ENCODE data around the gene TMA7B.

The TMA7B gene

DNA sequence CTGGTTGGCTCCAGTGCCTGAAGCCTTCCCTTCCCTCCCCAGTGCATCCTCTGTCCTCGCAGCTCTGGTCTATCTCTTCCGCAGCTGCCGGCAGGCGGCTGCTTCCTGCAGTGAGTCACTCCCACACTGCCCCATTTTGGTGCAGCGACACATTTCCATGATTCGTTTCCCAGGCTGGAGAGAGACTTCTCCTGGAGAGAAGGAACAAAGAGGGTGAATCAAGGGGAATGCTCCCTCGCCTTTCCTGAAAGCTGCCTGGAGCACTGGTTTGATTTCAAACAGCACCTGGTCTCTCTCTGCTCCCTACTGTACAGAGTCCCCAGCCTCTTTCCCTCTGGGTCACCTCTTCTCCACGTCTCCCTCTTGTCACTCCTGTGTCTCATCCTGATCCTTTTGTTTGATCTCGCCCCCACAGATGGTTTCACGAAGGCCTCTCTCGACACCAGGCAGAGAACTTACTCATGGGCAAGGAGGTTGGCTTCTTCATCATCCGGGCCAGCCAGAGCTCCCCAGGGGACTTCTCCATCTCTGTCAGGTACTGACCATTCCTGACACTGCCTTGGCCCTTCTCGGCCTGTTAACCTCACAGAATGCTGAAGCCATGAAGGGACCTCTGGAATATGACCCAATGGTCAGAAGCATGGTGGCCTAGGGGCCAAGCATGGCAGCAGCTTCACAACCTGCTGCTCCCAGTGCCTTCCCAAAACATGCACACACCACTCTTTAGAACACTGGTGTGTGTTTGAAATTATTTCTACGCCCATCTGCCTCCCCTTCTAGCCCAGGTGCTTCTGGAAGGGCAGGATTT is at the start of gene TMA7B:
TMA7B (plus strand) TSS at position 758 of the 808 bp plus-strand sequence. CDS start 3,978 bp downstream, outside the sequence.
- DNase-seq = no peak

- DNase-seq = no peak
These were observed 49.2 kb upstream of the TMA7B start for GRCh38 chr22:39910876-39911613.

- DNase-seq = no peak
These were observed 46.9 kb upstream of the TMA7B start for GRCh38 chr22:39913321-39913720.

DNA sequence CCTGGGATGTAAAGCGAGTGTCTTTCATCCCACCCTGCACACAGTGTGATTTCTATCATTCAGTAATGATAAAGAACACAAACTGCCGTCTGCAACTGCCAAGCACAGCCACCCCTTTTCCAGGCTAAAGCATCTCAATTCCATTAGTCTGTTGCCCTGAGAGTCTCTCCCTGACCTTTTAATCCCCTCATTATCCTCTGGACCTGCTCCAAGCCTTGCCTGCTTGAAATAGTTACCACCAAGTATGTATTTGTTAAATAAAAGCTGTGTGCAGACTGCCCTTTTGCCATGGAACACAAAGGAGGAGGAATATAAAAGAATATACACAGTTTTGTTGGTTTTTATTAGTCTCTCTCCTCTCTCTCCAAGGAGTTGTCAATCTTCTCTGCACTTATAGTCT is 46.3 kb upstream of the TMA7B start:
- DNase-seq = no peak

- DNase-seq = no peak
These were observed 45.6 kb upstream of the TMA7B start for GRCh38 chr22:39914584-39914983.

DNA sequence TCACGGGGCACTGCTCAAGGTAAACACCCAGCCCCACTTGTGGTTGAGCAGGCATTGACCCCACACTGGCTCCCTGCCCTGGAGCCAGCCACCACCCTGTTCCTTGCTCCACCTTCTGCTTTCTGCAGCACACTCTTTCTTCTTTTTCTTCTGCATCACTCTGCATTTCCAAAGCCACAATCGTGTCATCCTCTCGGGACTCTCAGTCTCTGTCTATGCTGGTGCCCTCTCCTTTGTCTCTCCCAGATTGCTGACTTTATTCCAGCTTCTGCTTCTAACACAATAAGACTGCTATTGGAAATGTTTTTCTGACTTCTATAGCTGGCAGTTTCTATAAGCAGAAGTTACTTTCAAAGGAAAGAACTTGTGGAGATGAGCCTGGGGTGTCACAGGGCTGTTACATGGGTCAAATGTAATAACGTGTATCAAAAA is 44.9 kb upstream of the TMA7B start:
- no peak for DNase-seq

GRCh38 chr22:39916496-39916895 is 43.7 kb upstream of the TMA7B start:
- DNase-seq = no peak

DNA sequence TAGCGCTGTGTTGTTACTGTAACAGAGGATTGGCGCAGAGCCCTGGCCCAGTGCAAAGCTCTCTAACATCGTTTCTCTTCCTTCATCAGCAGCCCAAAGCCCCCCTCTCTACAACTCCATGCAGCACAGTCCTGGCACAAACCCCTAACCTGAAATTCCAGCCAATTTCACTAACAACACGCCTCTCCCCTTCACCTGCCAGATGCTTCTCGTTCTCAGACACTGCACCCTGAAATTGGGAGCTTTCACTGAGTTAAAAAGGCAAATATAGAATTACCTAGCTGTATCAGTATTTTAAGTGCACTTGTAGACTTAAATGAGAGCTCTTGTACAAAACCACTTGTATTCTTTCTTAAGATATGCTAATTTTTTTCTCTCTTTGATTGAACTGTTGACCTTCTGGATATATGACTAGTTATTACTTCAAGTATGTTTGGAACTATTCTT is 43.0 kb upstream of the TMA7B start:
- DNase-seq = no peak

GRCh38 chr22:39917776-39918495 is 42.3 kb upstream of the TMA7B start:
- DNase-seq = no peak

DNA sequence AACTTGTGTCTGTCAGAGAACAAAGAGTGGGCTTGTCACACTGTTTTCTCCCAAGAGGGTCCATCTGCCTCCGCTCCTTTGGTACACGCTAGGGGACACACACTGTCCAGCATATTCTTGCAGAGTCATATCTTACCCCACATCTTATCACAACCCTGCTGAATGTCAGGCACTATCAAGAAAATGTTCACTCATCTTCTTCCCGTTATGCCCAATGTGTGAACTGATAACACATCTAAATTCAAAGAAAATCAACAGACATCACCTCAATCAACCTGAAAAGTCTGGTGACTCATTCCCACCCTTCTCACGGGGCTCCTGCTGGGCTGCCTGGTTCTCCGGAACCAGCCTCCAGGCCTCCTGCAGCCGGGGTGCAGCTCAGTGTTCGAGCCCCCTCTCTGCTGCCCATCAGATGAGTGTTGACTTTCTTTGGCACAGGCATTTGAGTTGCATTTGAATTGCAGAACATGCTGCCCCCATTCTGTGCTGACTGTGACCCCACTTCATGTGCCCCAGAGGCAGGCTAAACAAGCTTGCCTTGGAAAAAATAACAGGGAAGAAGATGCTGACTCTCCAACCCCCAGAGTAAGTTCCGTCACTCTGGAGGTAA is 40.0 kb upstream of the TMA7B start:
- DNase-seq = no peak

DNA sequence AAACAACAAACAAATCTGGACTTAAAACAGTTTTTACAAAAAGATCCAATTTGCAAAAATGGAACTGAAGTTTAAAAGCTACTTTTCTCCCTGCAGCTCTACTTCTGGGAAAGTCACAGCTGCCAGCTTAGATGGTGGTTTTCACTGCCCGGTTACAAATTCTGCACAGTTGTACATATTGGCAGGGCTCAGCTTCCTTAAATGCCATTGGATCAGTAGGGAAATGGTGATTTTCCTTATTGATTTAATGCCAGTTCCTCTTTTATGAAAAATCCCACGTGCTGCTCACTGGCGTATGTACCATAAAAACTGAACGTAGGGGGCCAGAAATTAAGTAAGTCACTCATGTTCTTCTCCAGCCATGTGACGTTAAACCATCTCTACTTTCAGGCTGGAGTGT is 36.5 kb upstream of the TMA7B start:
- DNase-seq = no peak

DNA sequence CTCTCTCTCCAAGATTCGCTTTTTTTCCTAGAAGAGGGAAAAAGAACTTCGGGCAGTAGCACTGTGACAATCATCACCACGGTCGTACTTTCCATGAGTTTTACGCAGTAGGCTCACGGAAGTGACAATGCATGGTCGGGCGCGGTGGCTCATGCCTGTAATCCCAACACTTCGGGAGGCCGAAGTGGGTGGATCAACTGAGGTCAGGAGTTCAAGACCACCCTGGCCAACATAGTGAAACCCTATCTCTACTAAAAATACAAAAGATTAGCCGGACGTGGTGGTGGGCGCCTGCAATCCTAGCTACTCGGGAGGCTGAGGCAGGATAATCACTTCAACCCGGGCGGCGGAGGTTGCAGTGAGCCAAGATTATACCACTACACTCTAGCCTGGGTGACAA is 35.9 kb upstream of the TMA7B start:
- DNase-seq = no peak

GRCh38 chr22:39925273-39925672 is 34.9 kb upstream of the TMA7B start:
- no peak for DNase-seq

GRCh38 chr22:39925909-39926679 is 34.1 kb upstream of the TMA7B start:
- no peak for DNase-seq

GRCh38 chr22:39926753-39927152 is 33.4 kb upstream of the TMA7B start:
- no peak for DNase-seq

DNA sequence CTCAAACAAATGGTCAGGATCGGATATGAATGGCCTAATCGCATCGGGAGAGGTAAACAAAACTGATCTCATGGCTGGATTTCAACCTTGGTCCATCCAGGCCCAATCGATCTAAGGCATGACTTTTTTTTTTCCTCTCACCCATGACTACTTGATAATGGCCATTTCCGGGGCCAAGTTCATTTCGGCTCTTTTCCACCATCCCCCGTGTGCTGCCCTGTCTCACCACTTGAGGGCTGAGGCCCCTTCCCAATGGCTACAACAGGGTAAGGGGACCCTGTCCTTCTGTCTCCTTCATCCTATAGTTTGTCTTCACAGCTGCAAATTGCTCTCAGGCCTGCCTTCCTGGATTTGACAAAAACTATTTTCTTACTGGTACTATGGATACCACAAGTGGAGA is 32.7 kb upstream of the TMA7B start:
- DNase-seq = no peak

DNA sequence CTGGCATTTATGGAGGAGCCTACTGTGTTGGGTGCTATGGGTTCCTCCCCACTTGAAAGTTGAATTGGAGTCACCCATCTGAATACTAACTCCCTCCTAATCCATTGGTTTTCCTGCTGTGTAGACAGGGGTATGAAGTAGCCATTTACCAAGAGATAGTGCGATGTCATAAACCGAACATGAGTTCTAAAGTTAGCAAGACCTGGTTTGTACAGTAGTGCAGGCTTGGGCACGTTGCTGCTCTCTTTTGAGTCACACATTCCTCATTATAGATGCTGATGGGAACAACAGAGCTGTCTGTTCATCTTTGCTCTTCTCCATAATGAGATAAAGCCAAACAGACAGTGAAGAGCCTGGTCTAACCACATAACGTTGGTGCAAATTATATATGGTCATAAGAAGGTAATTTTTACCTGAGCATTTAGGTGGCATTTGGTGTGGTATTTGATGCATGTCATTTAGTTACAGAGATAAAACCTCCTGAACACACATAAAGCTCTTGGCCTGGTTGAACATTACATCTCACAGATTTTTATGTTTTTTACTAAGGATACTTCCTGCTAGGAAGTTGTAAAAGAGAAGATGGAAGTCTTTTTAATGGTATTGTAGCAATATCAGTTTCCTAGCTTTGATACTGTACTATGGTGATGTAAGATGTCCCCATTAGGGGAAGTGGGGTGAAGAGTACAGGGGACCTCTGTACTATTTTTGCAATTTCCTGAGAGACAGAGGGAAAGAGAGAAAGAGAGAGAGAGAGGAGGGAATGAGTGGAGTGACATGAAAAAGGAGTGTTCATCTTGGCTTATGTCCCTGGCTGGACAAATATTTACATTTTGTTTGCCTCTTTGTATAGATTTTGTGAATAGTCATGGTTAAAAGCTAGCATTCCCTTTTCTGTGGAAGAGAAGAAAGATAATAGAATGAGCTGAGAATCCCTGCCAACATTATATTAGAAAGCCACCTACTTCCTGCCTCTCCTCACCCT is 31.4 kb upstream of the TMA7B start:
- no peak for DNase-seq

DNA sequence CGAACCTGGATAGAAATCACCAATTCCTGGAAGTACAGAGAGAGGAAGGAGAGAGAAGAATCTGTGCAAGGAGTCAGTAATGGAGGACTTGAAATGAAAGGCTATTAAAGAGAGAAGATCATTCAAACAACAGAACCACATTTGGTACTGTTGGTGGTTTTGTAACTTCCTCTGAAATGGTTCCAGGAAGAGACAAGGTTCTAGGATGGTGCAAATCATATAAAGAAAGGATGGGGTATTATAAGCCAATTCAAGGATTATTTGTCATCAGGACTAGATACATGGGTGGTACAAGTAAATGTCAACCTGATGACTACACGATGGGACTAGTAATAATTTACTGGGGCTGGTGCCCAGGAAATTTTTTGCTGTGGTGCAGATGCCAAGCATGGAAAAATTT is 28.9 kb upstream of the TMA7B start:
- no peak for DNase-seq

DNA sequence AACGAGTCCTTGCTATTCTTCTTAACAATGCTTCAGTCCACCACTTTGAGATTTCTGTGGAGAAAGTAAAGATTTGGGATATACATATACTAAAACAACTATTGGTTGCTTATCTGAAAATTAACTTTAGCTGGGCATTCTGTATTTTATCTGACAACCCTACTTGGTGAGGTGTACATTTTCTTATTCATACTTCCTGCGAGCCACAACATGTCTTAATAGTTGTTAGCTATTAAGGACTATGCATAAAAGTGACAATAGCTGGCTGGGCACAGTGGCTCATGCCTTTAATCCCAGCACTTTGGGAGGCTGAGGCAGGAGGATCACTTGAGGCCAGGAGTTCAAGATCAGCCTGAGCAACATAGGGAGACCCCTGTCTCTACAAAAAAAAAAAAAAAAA is 28.0 kb upstream of the TMA7B start:
- DNase-seq = no peak

GRCh38 chr22:39932918-39933649 is 27.1 kb upstream of the TMA7B start:
- DNase-seq = no peak
